ENCODE results near the gene TFB1M. TPM values are rescaled to one million over a fixed set of nuclear protein-coding genes. Genes with fewer than 3 reads are reported as not detected.
"Not testable (repeated sequence)": the region's sequence is repeated elsewhere in the genome, so short reads cannot be mapped to it uniquely, and the experiment has no call there.

The TFB1M gene
- total RNA-seq (30.2 and 35.5 TPM in 2 replicates), polyA plus RNA-seq (10.0 and 12.9 TPM in 2 replicates), polyA minus RNA-seq (16.5 and 26.3 TPM in 2 replicates), Bru-seq, nascent RNA (percentile 82 among the genes with signal in this experiment), BruChase-seq, experiment 1, labeled RNA remaining after a 6-hour chase (percentile 56 among the genes with signal in this experiment), BruChase-seq, experiment 2, labeled RNA remaining after a 2-hour chase (percentile 76 among the genes with signal in this experiment)
- 11.9 and 12.2 TPM in 2 replicates for polyA plus RNA-seq (2011; cell fraction: cytosol; rRNA removed)
- 49.5 and 55.4 TPM in 2 replicates for polyA plus RNA-seq (2011; cell fraction: nucleus; rRNA removed)
- polyA plus RNA-seq (2012), result 19.8 and 21.1 TPM in 2 replicates
- polyA minus RNA-seq (2011; cell fraction: cytosol; rRNA and poly(A)+ RNA removed), result 10.0 TPM
- 55.8 and 70.9 TPM in 2 replicates for polyA minus RNA-seq (2011; cell fraction: nucleus; rRNA and poly(A)+ RNA removed)
- long read RNA-seq, transcript TFB1M-201 (7 exons, 1,424 nt), result major isoform, 56 of 68 reads
- long read RNA-seq, partial matches to known transcripts, result 0 of 68 reads
- long read RNA-seq, other reads (novel, unspliced or antisense), result 12 of 68 reads

DNA sequence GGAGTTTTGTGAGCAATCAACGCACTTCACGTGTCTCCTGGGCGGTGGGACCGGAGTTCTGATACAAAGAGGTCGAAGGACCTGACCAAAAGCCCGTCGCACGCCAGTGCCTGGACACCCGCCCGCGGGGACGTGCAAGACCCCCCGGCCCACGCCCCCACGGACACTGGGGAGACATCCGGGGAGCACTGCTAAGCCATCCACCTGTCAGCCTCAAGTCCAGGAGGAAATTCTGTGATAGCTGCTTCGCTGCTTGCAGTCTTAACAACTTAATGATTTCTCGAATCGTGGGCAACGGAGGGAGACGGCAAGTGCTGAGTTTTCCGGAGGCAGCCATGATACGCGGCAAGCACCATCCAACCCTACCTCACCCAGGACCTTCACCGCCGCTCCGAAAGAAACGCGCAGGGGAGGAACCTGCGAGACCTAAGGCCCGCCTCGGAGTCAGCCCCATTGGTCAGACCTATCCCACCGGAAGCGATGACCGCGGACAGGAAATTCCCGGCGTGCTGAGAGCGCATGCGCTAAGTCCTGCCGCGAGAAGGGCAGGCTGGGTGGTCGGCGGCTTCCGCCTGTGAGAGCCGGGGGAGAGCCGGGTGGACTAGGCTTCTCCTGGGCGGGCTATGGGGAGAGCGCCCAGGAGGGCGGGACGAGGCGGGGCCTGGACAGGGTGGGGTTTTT lies at the start of gene TFB1M:
Gene TFB1M (minus strand): TSS at position 393 of the 681 bp plus-strand sequence. CDS start 56 bp downstream, at position 337.
- TSS peak; percentile 69 for BruUV-seq (replicated peaks)
- peak; percentile 99 for DNase-seq (ENCODE audit: low read depth, low spot score)
- dilution Hi-C loops (cut with MboI; ENCODE audit: extremely low pct_ligation_motif_present, low sequenced_read_pairs), result no loop called here

DNA sequence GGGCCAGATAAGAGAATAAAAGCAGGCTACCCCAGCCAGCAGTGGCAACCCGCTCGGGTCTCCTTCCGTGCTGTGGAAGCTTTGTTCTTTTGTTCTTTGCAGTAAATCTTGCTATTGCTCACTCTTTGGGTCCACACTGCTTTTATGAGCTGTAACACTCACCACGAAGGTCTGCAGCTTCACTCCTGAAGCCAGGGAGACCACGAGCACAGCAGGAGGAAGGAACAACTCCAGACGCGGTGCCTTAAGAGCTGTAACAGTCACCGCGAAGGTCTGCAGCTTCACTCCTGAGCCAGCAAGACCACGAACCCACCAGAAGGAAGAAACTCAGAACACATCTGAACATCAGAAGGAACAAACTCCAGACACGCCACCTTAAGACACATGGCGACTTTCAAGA lies 49.7 kb upstream of the TFB1M start:
- intact Hi-C loops (cut with micrococcal nuclease); H3K9ac ChIP-seq (replicated peaks; ENCODE audit: extremely low read depth, insufficient read depth, low read length); H3K27ac ChIP-seq (ENCODE audit: insufficient read depth, low read depth, low read length); H3K27me3 ChIP-seq (ENCODE audit: control insufficient read depth in 2 of 2, insufficient read depth in 2 of 2, low read length in 2 of 2); H4K20me1 ChIP-seq (replicated peaks; ENCODE audit: control insufficient read depth, extremely low read depth, insufficient read depth, low read length); dilution Hi-C loops (cut with MboI; ENCODE audit: extremely low pct_ligation_motif_present, low sequenced_read_pairs); H3K79me2 ChIP-seq (ENCODE audit: control insufficient read depth, insufficient read depth, low read length); H3K4me2 ChIP-seq (ENCODE audit: insufficient read depth, low read length); FAIRE-seq; CTCF ChIA-PET; POLR2A ChIA-PET; DNase-seq (ENCODE audit: low read depth, low spot score); BruUV-seq (replicated peaks); H3K9me1 ChIP-seq (replicated peaks; ENCODE audit: control insufficient read depth, extremely low read depth, insufficient read depth, low read length); H3K4me3 ChIP-seq (replicated peaks in 1 of 3; ENCODE audit: insufficient read depth in 1 of 3, low read depth in 1 of 3, low read length in 3 of 3); H3K4me1 ChIP-seq (ENCODE audit: control insufficient read depth, extremely low read depth, insufficient read depth, low read length); H3K36me3 ChIP-seq (ENCODE audit: control insufficient read depth in 2 of 2, extremely low read depth in 1 of 2, insufficient read depth in 2 of 2, low read length in 2 of 2); H3K9me3 ChIP-seq (replicated peaks; ENCODE audit: control insufficient read depth, insufficient read depth, low read length); H2AFZ ChIP-seq (ENCODE audit: low read depth, low read length): not testable (repeated sequence)

More for the DNA sequence above, at the start of gene TFB1M:
- Histone ChIP-seq H3K4me1 (ENCODE audit: control insufficient read depth, extremely low read depth, insufficient read depth, low read length) (peaks cover 46% of the 10 kb centered on the region), H4K20me1 (replicated peaks; ENCODE audit: control insufficient read depth, extremely low read depth, insufficient read depth, low read length) (no peaks in the 10 kb centered on the region), H3K4me2 (ENCODE audit: insufficient read depth, low read length) (peak within 1 kb of the TSS; percentile 97), H3K27ac (ENCODE audit: insufficient read depth, low read depth, low read length) (peak within 1 kb of the TSS; percentile 90), H2AFZ (ENCODE audit: low read depth, low read length) (peak within 1 kb of the TSS; percentile 70), H3K27me3 (ENCODE audit: control insufficient read depth in 2 of 2, insufficient read depth in 2 of 2, low read length in 2 of 2) (no peaks in the 10 kb centered on the region), H3K36me3 (ENCODE audit: control insufficient read depth in 2 of 2, extremely low read depth in 1 of 2, insufficient read depth in 2 of 2, low read length in 2 of 2) (peaks cover 0 to 3% of the 10 kb centered on the region in 2 experiments), H3K9ac (replicated peaks; ENCODE audit: extremely low read depth, insufficient read depth, low read length) (peak within 1 kb of the TSS; percentile 99), H3K79me2 (ENCODE audit: control insufficient read depth, insufficient read depth, low read length) (peaks cover 28% of the 10 kb centered on the region), H3K4me3 (replicated peaks in 1 of 3; ENCODE audit: insufficient read depth in 1 of 3, low read depth in 1 of 3, low read length in 3 of 3) (peak within 1 kb of the TSS; percentile 60 to 100 (median 97)), H3K9me1 (replicated peaks; ENCODE audit: control insufficient read depth, extremely low read depth, insufficient read depth, low read length) (no peaks in the 10 kb centered on the region), H3K9me3 (replicated peaks; ENCODE audit: control insufficient read depth, insufficient read depth, low read length) (no peaks in the 10 kb centered on the region)
- ChIA-PET POLR2A (interaction anchor here (0.6 to 1.3 kb wide), 2 partner anchors 13 to 26 kb away, joined by 3 to 4 read pairs; no protein-coding TSS in a partner anchor), CTCF (interaction anchor here (0.5 to 2.1 kb wide), 10 partner anchors 11 to 638 kb away, joined by 3 to 11 read pairs (median 8); no protein-coding TSS in a partner anchor)
- intact Hi-C loops (cut with micrococcal nuclease), result loop anchor here (1.0 to 10.0 kb wide), 10 partner anchors 41 to 1833 kb away; no protein-coding TSS in a partner anchor
- no peak for TF ChIP-seq EZH2 (IDR thresholded peaks at IDR 0.05; ENCODE audit: borderline replicate concordance, low read depth, low read length, severe bottlenecking)
- peak; percentile 71 for TF ChIP-seq POLR2AphosphoS5 (IDR thresholded peaks at IDR 0.05; ENCODE audit: insufficient read depth, low read depth, low read length)
- TF ChIP-seq POLR2A (IDR thresholded peaks at IDR 0.05; ENCODE audit: low read depth, low read length), result peak; percentile 85
- FAIRE-seq, result peak; percentile 95

GRCh38 chr6:155362968-155363632 lies 48.8 kb upstream of the TFB1M start:
- H3K4me3 ChIP-seq (replicated peaks in 1 of 3; ENCODE audit: insufficient read depth in 1 of 3, low read depth in 1 of 3, low read length in 3 of 3); DNase-seq (ENCODE audit: low read depth, low spot score); H3K4me1 ChIP-seq (ENCODE audit: control insufficient read depth, extremely low read depth, insufficient read depth, low read length); CTCF ChIA-PET; H3K27me3 ChIP-seq (ENCODE audit: control insufficient read depth in 2 of 2, insufficient read depth in 2 of 2, low read length in 2 of 2); H3K9ac ChIP-seq (replicated peaks; ENCODE audit: extremely low read depth, insufficient read depth, low read length); POLR2A ChIA-PET; H3K4me2 ChIP-seq (ENCODE audit: insufficient read depth, low read length); H3K9me3 ChIP-seq (replicated peaks; ENCODE audit: control insufficient read depth, insufficient read depth, low read length); H3K79me2 ChIP-seq (ENCODE audit: control insufficient read depth, insufficient read depth, low read length); H3K9me1 ChIP-seq (replicated peaks; ENCODE audit: control insufficient read depth, extremely low read depth, insufficient read depth, low read length); H4K20me1 ChIP-seq (replicated peaks; ENCODE audit: control insufficient read depth, extremely low read depth, insufficient read depth, low read length); H3K36me3 ChIP-seq (ENCODE audit: control insufficient read depth in 2 of 2, extremely low read depth in 1 of 2, insufficient read depth in 2 of 2, low read length in 2 of 2); intact Hi-C loops (cut with micrococcal nuclease); dilution Hi-C loops (cut with MboI; ENCODE audit: extremely low pct_ligation_motif_present, low sequenced_read_pairs); H3K27ac ChIP-seq (ENCODE audit: insufficient read depth, low read depth, low read length); FAIRE-seq; H2AFZ ChIP-seq (ENCODE audit: low read depth, low read length); BruUV-seq (replicated peaks): not testable (repeated sequence)

Measured in endothelial cell of umbilical vein (primary cell).